HG02973 (cell line): Measurements from ENCODE around the gene TAX1BP1.
"Not testable (repeated sequence)": the region's sequence is repeated elsewhere in the genome, so short reads cannot be mapped to it uniquely, and the experiment has no call there.

Experiments
- ATAC-seq: cut with Tn5 transposase; IDR thresholded peaks from one replicate; pipeline ENCODE4 v1.9.1; 2021; ENCODE audit warnings: moderate library complexity; ENCODE audit not compliant: unreplicated experiment

Gene TAX1BP1

GRCh38 chr7:27842094-27842692 lies 102.2 kb downstream of the TAX1BP1 start:
- ATAC-seq: no peak

GRCh38 chr7:27842851-27843250 lies 102.9 kb downstream of the TAX1BP1 start:
- no peak for ATAC-seq

GRCh38 chr7:27843584-27844305 lies 103.8 kb downstream of the TAX1BP1 start:
- ATAC-seq: no peak

- ATAC-seq: no peak
These were observed 106.4 kb downstream of the TAX1BP1 start for GRCh38 chr7:27846388-27846787.

GRCh38 chr7:27850531-27850930 lies 110.6 kb downstream of the TAX1BP1 start:
- no peak for ATAC-seq

GRCh38 chr7:27856703-27857485 lies 116.9 kb downstream of the TAX1BP1 start:
- ATAC-seq: not testable (repeated sequence)

- ATAC-seq: no peak
These were observed 120.8 kb downstream of the TAX1BP1 start for GRCh38 chr7:27860800-27861199.

- ATAC-seq: no peak
These were observed 121.8 kb downstream of the TAX1BP1 start for GRCh38 chr7:27861747-27862146.

- no peak for ATAC-seq
These were observed 123.9 kb downstream of the TAX1BP1 start for GRCh38 chr7:27863880-27864279.

GRCh38 chr7:27866256-27866655 lies 126.3 kb downstream of the TAX1BP1 start:
- no peak for ATAC-seq

- ATAC-seq: no peak
These were observed 127.1 kb downstream of the TAX1BP1 start for GRCh38 chr7:27866828-27867672.

GRCh38 chr7:27868131-27868550 lies 128.2 kb downstream of the TAX1BP1 start:
- ATAC-seq: no peak

- ATAC-seq: no peak
These were observed 129.1 kb downstream of the TAX1BP1 start for GRCh38 chr7:27869056-27869455.

- ATAC-seq: no peak
These were observed 130.6 kb downstream of the TAX1BP1 start for GRCh38 chr7:27870595-27870994.

GRCh38 chr7:27871086-27871485 lies 131.1 kb downstream of the TAX1BP1 start:
- ATAC-seq: no peak

GRCh38 chr7:27871866-27872265 lies 131.9 kb downstream of the TAX1BP1 start:
- no peak for ATAC-seq

GRCh38 chr7:27872356-27873275 lies 132.7 kb downstream of the TAX1BP1 start:
- no peak for ATAC-seq

- ATAC-seq: no peak
These were observed 134.3 kb downstream of the TAX1BP1 start for GRCh38 chr7:27873981-27874957.

GRCh38 chr7:27875061-27875460 lies 135.1 kb downstream of the TAX1BP1 start:
- no peak for ATAC-seq
